Smooth muscle cell (in vitro differentiated cells): ENCODE results near the gene MAML3. TPM values are rescaled to one million over a fixed set of nuclear protein-coding genes. Genes with fewer than 3 reads are reported as not detected.

Experiments used
- DNase-seq: peaks from one replicate; lab custom pipeline; 2025; ENCODE audit not compliant: unreplicated experiment; lab: John Stamatoyannopoulos, UW
- H2AFZ ChIP-seq: fragments of 200-600 bp; sonication (generic); 2 replicates; pipeline ENCODE4 v1.6.0; 2016; ENCODE audit warnings: antibody characterized with exemption, low read depth, mild to moderate bottlenecking
- H3F3A ChIP-seq: fragments of 200-600 bp; sonication (generic); 2 replicates; pipeline ENCODE4 v1.6.0; 2017; ENCODE audit warnings: antibody characterized with exemption, low read depth
- H3K27ac ChIP-seq: fragments of 200-600 bp; sonication (generic); 2 replicates; pipeline ENCODE4 v1.5.1; 2016; ENCODE audit warnings: low read depth, mild to moderate bottlenecking
- H3K27me3 ChIP-seq: fragments of 200-600 bp; sonication (generic); 2 replicates; pipeline ENCODE4 v1.6.1; 2016; ENCODE audit warnings: low read depth, mild to moderate bottlenecking
- H3K36me3 ChIP-seq: fragments of 200-600 bp; sonication (generic); 2 replicates; pipeline ENCODE4 v1.5.1; 2016; ENCODE audit warnings: low read depth
- H3K4me1 ChIP-seq: fragments of 200-600 bp; sonication (generic); 2 replicates; pipeline ENCODE4 v1.5.1; 2016; ENCODE audit warnings: low read depth
- H3K4me2 ChIP-seq: fragments of 200-600 bp; sonication (generic); 2 replicates; pipeline ENCODE4 v1.6.0; 2016; ENCODE audit warnings: mild to moderate bottlenecking
- H3K4me3 ChIP-seq: fragments of 200-600 bp; sonication (generic); 2 replicates; pipeline ENCODE4 v1.5.1; 2016; ENCODE audit warnings: mild to moderate bottlenecking
- H3K79me2 ChIP-seq: fragments of 200-600 bp; sonication (generic); 2 replicates; pipeline ENCODE4 v1.6.0; 2016; ENCODE audit warnings: low read depth, mild to moderate bottlenecking
- H3K9ac ChIP-seq: fragments of 200-600 bp; sonication (generic); 2 replicates; pipeline ENCODE4 v1.6.0; 2016; ENCODE audit warnings: low read depth
- H3K9me3 ChIP-seq: fragments of 200-600 bp; sonication (generic); replicated peaks from 2 replicates; pipeline ENCODE4 v1.5.1; 2016; ENCODE audit warnings: low read depth
- H4K20me1 ChIP-seq: fragments of 200-600 bp; sonication (generic); 2 replicates; pipeline ENCODE4 v1.6.0; 2016; ENCODE audit warnings: low read depth
- WGBS: methylation state at CpG from one replicate; pipeline ENCODE4 v1.1.7; 2016; ENCODE audit warnings: low lambda C conversion rate; 5-methylcytosine and 5-hydroxymethylcytosine counted together
- polyA plus RNA-seq: library from polyadenylated mRNA; unstranded; fragments of >200 nt; fragmentation: Nextera tagmentation; extraction: Ambion mirVana; gene quantifications from 2 replicates; pipeline ENCODE4 v1.2.1, GENCODE V29; 2016
- total RNA-seq: library from RNA; depleted of rRNA; stranded (reverse); fragments of >200 nt; gene quantifications from 2 replicates; pipeline ENCODE4 v1.2.3, GENCODE V29; 2014
- TF ChIP-seq, protein P1 (sequence below): fragments of 200-600 bp; sonication (generic); IDR thresholded peaks from 2 replicates; pipeline ENCODE4 v1.5.1; 2017; ENCODE audit warnings: borderline replicate concordance, mild to moderate bottlenecking, antibody characterized with exemption; ENCODE audit not compliant: insufficient read depth, poor library complexity, severe bottlenecking

Gene MAML3
- total and polyA plus RNA-seq, 2 experiments from 2014 or later, result 4.9 to 12.6 TPM

DNA sequence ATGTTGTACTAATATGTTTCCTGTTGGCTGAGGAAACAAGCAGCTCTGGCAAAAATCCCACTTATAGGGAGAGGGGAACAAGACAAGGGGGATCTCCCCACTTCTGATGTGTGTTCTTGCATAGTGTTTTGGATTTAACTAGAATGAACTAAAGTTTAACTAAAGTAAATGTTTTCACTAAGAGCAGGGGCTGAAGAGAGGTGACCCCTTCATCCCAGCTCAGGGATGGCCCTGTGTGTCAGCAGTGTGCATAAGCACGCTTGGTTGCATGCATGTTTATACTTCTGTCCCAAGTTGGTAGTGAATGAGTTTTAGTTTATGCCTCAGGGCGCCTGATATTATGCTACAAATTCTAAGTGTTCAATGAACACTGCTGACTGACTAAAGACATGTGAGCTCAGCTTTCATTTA is 319.0 kb downstream of the MAML3 start:
- peaks cover 33% of the 10 kb centered on the region for H4K20me1 ChIP-seq
- no peak overlapping the region for H2AFZ ChIP-seq
- H3F3A ChIP-seq, result no peaks in the 10 kb centered on the region
- H3K36me3 ChIP-seq, result no peaks in the 10 kb centered on the region
- 100% methylated on average over 2 of the region's 2 CpGs for WGBS
- no peak overlapping the region for H3K4me2 ChIP-seq
- no peaks in the 10 kb centered on the region for H3K27me3 ChIP-seq
- DNase-seq, result no peak
- H3K27ac ChIP-seq, result no peak overlapping the region
- peaks cover 4% of the 10 kb centered on the region for H3K4me1 ChIP-seq
- H3K9me3 ChIP-seq, result no peaks in the 10 kb centered on the region
- no peak overlapping the region for H3K9ac ChIP-seq
- TF ChIP-seq, protein P1, sequence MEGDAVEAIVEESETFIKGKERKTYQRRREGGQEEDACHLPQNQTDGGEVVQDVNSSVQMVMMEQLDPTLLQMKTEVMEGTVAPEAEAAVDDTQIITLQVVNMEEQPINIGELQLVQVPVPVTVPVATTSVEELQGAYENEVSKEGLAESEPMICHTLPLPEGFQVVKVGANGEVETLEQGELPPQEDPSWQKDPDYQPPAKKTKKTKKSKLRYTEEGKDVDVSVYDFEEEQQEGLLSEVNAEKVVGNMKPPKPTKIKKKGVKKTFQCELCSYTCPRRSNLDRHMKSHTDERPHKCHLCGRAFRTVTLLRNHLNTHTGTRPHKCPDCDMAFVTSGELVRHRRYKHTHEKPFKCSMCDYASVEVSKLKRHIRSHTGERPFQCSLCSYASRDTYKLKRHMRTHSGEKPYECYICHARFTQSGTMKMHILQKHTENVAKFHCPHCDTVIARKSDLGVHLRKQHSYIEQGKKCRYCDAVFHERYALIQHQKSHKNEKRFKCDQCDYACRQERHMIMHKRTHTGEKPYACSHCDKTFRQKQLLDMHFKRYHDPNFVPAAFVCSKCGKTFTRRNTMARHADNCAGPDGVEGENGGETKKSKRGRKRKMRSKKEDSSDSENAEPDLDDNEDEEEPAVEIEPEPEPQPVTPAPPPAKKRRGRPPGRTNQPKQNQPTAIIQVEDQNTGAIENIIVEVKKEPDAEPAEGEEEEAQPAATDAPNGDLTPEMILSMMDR, result no peak
- H3K79me2 ChIP-seq, result peaks cover 8% of the 10 kb centered on the region
- H3K4me3 ChIP-seq, result no peak overlapping the region

DNA sequence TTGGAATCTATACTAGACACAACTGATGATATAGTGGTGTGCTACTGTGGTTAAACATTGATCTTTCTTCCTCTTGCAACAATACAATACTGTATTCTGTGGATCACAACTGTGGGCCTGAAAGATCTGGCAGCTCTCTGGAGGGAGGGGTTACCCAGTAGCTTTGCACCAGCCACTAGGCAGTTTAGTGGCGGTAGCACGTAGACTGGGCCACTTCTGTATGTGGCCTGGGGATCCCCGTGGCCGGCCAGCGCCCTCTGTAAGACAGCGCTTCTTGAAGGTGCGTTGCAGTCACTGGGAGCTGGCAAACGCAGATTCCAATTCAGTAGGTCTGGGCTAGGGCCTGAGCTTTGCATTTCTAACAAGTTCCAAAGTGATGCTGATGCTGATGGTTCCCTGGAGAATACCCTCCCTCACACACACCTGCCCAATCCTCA is 319.7 kb downstream of the MAML3 start:
- DNase-seq, result no peak
- Histone ChIP-seq H3K9ac (no peak overlapping the region), H3K36me3 (no peaks in the 10 kb centered on the region), H3K9me3 (no peaks in the 10 kb centered on the region), H3K4me1 (peaks cover 4% of the 10 kb centered on the region), H2AFZ (no peak overlapping the region), H4K20me1 (peaks cover 32% of the 10 kb centered on the region), H3F3A (no peaks in the 10 kb centered on the region), H3K79me2 (peaks cover 8% of the 10 kb centered on the region), H3K27ac (no peak overlapping the region), H3K27me3 (no peaks in the 10 kb centered on the region), H3K4me2 (no peak overlapping the region), H3K4me3 (no peak overlapping the region)
- WGBS, result 94% methylated on average over 8 of the region's 8 CpGs
- TF ChIP-seq, protein P1, result no peak

DNA sequence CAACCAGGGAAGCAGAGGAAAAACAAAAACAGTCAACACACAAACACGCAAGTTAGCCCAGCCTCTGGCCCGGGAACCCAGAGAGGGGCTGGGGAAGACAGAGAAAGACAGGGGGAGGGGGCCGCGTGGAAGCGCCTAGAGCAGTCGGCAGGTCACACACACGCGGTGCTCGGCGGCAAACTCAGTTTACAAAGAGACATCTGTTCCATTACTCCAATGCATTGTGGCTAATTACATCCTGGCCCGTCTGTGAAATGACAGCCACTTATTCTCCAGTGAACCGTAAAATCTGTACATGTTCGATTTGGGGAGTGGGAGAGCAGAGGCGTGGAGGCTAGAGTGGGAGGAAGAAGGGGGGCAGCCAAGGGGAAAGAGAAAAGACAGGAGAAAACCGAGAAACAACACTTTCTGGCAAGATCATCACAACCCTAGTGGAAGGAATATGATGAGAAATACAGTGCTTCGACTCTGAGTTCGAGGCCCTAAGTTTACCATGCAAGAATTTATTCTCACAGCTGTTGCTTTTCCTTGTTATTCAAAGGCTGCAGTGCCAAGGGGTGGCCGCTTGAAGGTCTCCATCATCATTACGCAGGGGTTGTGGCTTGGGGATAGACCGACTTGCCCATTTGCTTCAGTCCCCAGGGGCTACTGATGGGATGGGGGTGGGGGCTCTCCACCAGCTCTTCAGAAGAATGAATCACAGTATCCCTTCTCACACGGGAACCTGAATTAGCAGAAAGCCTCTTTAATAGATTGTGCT is 320.7 kb downstream of the MAML3 start:
- DNase-seq, result no peak
- no peaks in the 10 kb centered on the region for H3K36me3 ChIP-seq
- no peak overlapping the region for H3K4me2 ChIP-seq
- no peak overlapping the region for H3K9ac ChIP-seq
- H3K4me1 ChIP-seq, result peaks cover 4% of the 10 kb centered on the region
- no peak overlapping the region for H3K27ac ChIP-seq
- TF ChIP-seq, protein P1, result no peak
- H4K20me1 ChIP-seq, result peaks cover 29% of the 10 kb centered on the region
- 78% methylated on average over 21 of the region's 21 CpGs for WGBS
- no peaks in the 10 kb centered on the region for H3K27me3 ChIP-seq
- peaks cover 4% of the 10 kb centered on the region for H3K79me2 ChIP-seq
- H3F3A ChIP-seq, result no peaks in the 10 kb centered on the region
- H2AFZ ChIP-seq, result no peak overlapping the region
- no peak overlapping the region for H3K4me3 ChIP-seq
- H3K9me3 ChIP-seq, result no peaks in the 10 kb centered on the region
